ENCODE measurements around the gene RIMS1. TPM values are rescaled to one million over a fixed set of nuclear protein-coding genes. Genes with fewer than 3 reads are reported as not detected.

Gene RIMS1
- total and polyA plus RNA-seq, 9 of the 15 experiments (the other 6 are each of a cell fraction or from before 2014, with no cell fraction given), result not detected

DNA sequence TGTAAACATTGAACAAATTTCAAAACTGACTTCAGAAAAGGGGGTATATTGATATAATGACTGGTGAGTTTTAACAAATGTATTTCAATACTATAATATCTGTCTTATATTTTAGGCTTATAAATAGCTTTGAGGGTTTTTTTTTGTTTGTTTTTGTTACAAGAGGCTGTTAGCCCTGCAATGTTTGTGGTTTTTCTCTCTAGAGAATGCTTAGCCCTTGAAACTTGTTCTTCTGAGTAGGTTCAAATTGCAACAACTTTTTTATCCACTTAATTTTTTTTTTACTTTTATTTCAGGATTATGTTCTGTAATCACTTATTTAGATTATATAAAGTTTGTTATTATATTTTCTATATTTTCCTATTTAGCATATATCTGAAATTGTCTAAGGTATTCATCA lies 333.2 kb downstream of the RIMS1 start:
- Histone ChIP-seq H3K4me2 (ENCODE audit: insufficient read depth, low read length) (no peak overlapping the region), H3K79me2 (ENCODE audit: control insufficient read depth, insufficient read depth, low read length) (no peaks in the 10 kb centered on the region), H3K27me3 (ENCODE audit: control insufficient read depth in 2 of 2, insufficient read depth in 2 of 2, low read length in 2 of 2) (no peaks in the 10 kb centered on the region), H3K27ac (ENCODE audit: extremely low read depth, low read depth, low read length) (no peak overlapping the region), H3K9me3 (replicated peaks; ENCODE audit: control insufficient read depth, insufficient read depth, low read depth, low read length) (no peaks in the 10 kb centered on the region), H3K36me3 (ENCODE audit: control insufficient read depth, insufficient read depth, low read length) (no peaks in the 10 kb centered on the region), H3K4me1 (replicated peaks in 1 of 2; ENCODE audit: control insufficient read depth in 2 of 2, insufficient read depth in 2 of 2, low read length in 2 of 2) (no peaks in the 10 kb centered on the region), H3K4me3 (no peak overlapping the region), H4K20me1 (replicated peaks; ENCODE audit: control insufficient read depth, insufficient read depth, low read length) (no peaks in the 10 kb centered on the region), H2AFZ (ENCODE audit: low read depth, low read length) (no peak overlapping the region), H3K9me1 (ENCODE audit: control insufficient read depth, insufficient read depth, low read length) (no peaks in the 10 kb centered on the region), H3K9ac (ENCODE audit: insufficient read depth in 1 of 2, low read depth in 2 of 2, low read length in 2 of 2) (no peak overlapping the region)
- intact Hi-C loops (cut with micrococcal nuclease), result no loop called here
- DNase-seq (ENCODE audit: extremely low read depth in 1 of 4, low spot score in 3 of 4), result no peak
- ChIA-PET POLR2A (no interaction called here), CTCF (ENCODE audit: low intra/inter-chr PET ratio) (no interaction called here)
- TF ChIP-seq, protein P1, sequence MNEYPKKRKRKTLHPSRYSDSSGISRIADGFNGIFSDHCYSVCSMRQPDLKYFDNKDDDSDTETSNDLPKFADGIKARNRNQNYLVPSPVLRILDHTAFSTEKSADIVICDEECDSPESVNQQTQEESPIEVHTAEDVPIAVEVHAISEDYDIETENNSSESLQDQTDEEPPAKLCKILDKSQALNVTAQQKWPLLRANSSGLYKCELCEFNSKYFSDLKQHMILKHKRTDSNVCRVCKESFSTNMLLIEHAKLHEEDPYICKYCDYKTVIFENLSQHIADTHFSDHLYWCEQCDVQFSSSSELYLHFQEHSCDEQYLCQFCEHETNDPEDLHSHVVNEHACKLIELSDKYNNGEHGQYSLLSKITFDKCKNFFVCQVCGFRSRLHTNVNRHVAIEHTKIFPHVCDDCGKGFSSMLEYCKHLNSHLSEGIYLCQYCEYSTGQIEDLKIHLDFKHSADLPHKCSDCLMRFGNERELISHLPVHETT (CRISPR knock-in tag; conservative IDR thresholded peaks at IDR 0.05 in 1 of 2, IDR thresholded peaks at IDR 0.05 in 1 of 2), result no peak
- TF ChIP-seq ETV1 (tag; conservative IDR thresholded peaks at IDR 0.05; ENCODE audit: low read depth) (no peak), NR2C2 (CRISPR knock-in tag; IDR thresholded peaks at IDR 0.05) (no peak), NR2C2 (tag; IDR thresholded peaks at IDR 0.05) (no peak), ZNF140 (CRISPR knock-in tag; IDR thresholded peaks at IDR 0.05) (no peak), TCF3 (CRISPR knock-in tag; IDR thresholded peaks at IDR 0.05) (no peak), HLTF (IDR thresholded peaks at IDR 0.05) (no peak), KLF1 (tag; IDR thresholded peaks at IDR 0.05) (no peak), SRSF9 (IDR thresholded peaks at IDR 0.05; ENCODE audit: borderline replicate concordance, low read depth, low read length) (no peak), ZNF699 (CRISPR knock-in tag; IDR thresholded peaks at IDR 0.05; ENCODE audit: insufficient replicate concordance) (no peak), ZNF707 (CRISPR knock-in tag; conservative IDR thresholded peaks at IDR 0.05) (no peak), PCBP2 (IDR thresholded peaks at IDR 0.05; ENCODE audit: low read depth, low read length, poor library complexity, severe bottlenecking) (no peak), SIRT6 (IDR thresholded peaks at IDR 0.05; ENCODE audit: low read depth, low read length) (no peak), CCNT2 (IDR thresholded peaks at IDR 0.05; ENCODE audit: borderline replicate concordance, extremely low read depth, insufficient read length, low read depth, low read length) (no peak), HIVEP1 (CRISPR knock-in tag; IDR thresholded peaks at IDR 0.05) (no peak), CBFA2T2 (conservative IDR thresholded peaks at IDR 0.05) (no peak), MTA3 (IDR thresholded peaks at IDR 0.05; ENCODE audit: borderline replicate concordance) (no peak), JUNB (CRISPR knock-in tag; conservative IDR thresholded peaks at IDR 0.05) (no peak)
- TF ChIP-seq, protein P2, sequence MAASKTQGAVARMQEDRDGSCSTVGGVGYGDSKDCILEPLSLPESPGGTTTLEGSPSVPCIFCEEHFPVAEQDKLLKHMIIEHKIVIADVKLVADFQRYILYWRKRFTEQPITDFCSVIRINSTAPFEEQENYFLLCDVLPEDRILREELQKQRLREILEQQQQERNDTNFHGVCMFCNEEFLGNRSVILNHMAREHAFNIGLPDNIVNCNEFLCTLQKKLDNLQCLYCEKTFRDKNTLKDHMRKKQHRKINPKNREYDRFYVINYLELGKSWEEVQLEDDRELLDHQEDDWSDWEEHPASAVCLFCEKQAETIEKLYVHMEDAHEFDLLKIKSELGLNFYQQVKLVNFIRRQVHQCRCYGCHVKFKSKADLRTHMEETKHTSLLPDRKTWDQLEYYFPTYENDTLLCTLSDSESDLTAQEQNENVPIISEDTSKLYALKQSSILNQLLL (CRISPR knock-in tag; IDR thresholded peaks at IDR 0.05; ENCODE audit: borderline replicate concordance), result no peak
- TF ChIP-seq, protein P3, sequence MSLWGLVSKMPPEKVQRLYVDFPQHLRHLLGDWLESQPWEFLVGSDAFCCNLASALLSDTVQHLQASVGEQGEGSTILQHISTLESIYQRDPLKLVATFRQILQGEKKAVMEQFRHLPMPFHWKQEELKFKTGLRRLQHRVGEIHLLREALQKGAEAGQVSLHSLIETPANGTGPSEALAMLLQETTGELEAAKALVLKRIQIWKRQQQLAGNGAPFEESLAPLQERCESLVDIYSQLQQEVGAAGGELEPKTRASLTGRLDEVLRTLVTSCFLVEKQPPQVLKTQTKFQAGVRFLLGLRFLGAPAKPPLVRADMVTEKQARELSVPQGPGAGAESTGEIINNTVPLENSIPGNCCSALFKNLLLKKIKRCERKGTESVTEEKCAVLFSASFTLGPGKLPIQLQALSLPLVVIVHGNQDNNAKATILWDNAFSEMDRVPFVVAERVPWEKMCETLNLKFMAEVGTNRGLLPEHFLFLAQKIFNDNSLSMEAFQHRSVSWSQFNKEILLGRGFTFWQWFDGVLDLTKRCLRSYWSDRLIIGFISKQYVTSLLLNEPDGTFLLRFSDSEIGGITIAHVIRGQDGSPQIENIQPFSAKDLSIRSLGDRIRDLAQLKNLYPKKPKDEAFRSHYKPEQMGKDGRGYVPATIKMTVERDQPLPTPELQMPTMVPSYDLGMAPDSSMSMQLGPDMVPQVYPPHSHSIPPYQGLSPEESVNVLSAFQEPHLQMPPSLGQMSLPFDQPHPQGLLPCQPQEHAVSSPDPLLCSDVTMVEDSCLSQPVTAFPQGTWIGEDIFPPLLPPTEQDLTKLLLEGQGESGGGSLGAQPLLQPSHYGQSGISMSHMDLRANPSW (CRISPR knock-in tag; IDR thresholded peaks at IDR 0.05), result no peak
- in situ Hi-C loops (cut with MboI), result no loop called here
- no peak for FAIRE-seq
- no TSS peak for BruUV-seq (replicated peaks)
- ATAC-seq, result no peak
